DOHH2 (cell line): ENCODE measurements around the gene ASGR2.

ENCODE experiments used
- H3F3A ChIP-seq: fragments of 200-600 bp; sonication (generic), shearing (Covaris generic); 2 replicates; pipeline ENCODE4 v1.6.0; 2016; ENCODE audit warnings: antibody characterized with exemption, mild to moderate bottlenecking; ENCODE audit not compliant: control insufficient read depth, insufficient read depth
- H3K27ac ChIP-seq: fragments of 200-600 bp; sonication (generic); 2 replicates; pipeline ENCODE4 v1.5.1; 2014; ENCODE audit warnings: low read depth, mild to moderate bottlenecking, low read length, moderate library complexity
- H3K27me3 ChIP-seq: fragments of 200-600 bp; sonication (generic); 2 replicates; pipeline ENCODE4 v1.6.1; 2014; ENCODE audit warnings: mild to moderate bottlenecking, low read length, mixed read lengths; ENCODE audit not compliant: control insufficient read depth
- H3K36me3 ChIP-seq: fragments of 200-600 bp; sonication (generic); 2 replicates; pipeline ENCODE4 v1.6.1; 2014; ENCODE audit warnings: mild to moderate bottlenecking, low read length, moderate library complexity, mixed read lengths; ENCODE audit not compliant: control insufficient read depth
- H3K4me1 ChIP-seq: fragments of 200-600 bp; sonication (generic); 2 replicates; pipeline ENCODE4 v1.6.1; 2014; ENCODE audit warnings: mild to moderate bottlenecking, low read length, mixed read lengths; ENCODE audit not compliant: control insufficient read depth
- H3K4me2 ChIP-seq: fragments of 200-600 bp; sonication (generic); 2 replicates; pipeline ENCODE4 v1.6.0; 2014; ENCODE audit warnings: mild to moderate bottlenecking, low read length, moderate library complexity
- H3K4me3 ChIP-seq: fragments of 200-600 bp; sonication (generic); 2 replicates; pipeline ENCODE4 v1.5.1; 2014; ENCODE audit warnings: mild to moderate bottlenecking, low read length, mixed read lengths
- H3K79me2 ChIP-seq: fragments of 200-600 bp; sonication (generic); 2 replicates; pipeline ENCODE4 v1.6.1; 2014; ENCODE audit warnings: mild to moderate bottlenecking, low read length, mixed read lengths; ENCODE audit not compliant: control insufficient read depth
- H3K9me2 ChIP-seq: fragments of 200-600 bp; sonication (generic); replicated peaks from 2 replicates; pipeline ENCODE4 v1.6.1; 2014; ENCODE audit warnings: mild to moderate bottlenecking, low read length, mixed read lengths; ENCODE audit not compliant: control insufficient read depth
- H3K9me3 ChIP-seq: fragments of 200-600 bp; sonication (generic); 2 replicates; pipeline ENCODE4 v1.6.1; 2014; ENCODE audit warnings: antibody characterized with exemption, low read length, mixed read lengths; ENCODE audit not compliant: control insufficient read depth, insufficient read depth
- H4K20me1 ChIP-seq: fragments of 200-600 bp; sonication (generic); 2 replicates; pipeline ENCODE4 v1.6.0; 2014; ENCODE audit warnings: low read depth, mild to moderate bottlenecking, antibody characterized with exemption, low read length, moderate library complexity; ENCODE audit not compliant: control insufficient read depth, insufficient read depth
- CTCF ChIP-seq: fragments of 200-600 bp; sonication (generic); IDR thresholded peaks from one replicate; pipeline ENCODE4 v1.5.1; 2014; ENCODE audit warnings: antibody characterized with exemption, mild to moderate bottlenecking, low read depth, low read length; ENCODE audit not compliant: poor library complexity, severe bottlenecking
- EZH2phosphoT487 ChIP-seq: fragments of 200-600 bp; sonication (generic); IDR thresholded peaks from 2 replicates; pipeline ENCODE4 v1.6.1; 2017; ENCODE audit warnings: borderline replicate concordance, mild to moderate bottlenecking, antibody characterized with exemption, low read length, moderate library complexity, mixed read lengths

The ASGR2 gene

GRCh38 chr17:7132511-7133094 lies 18.0 kb upstream of the ASGR2 start:
- no peaks in the 10 kb centered on the region for H3K9me3 ChIP-seq
- TF ChIP-seq CTCF (no peak), EZH2phosphoT487 (no peak)
- peak overlapping the region; percentile 73 for H3K4me2 ChIP-seq
- peak overlapping the region; percentile 53 for H3K4me3 ChIP-seq
- no peaks in the 10 kb centered on the region for H3K36me3 ChIP-seq
- H3K9me2 ChIP-seq = no peaks in the 10 kb centered on the region
- peak overlapping the region; percentile 51 for H3K27ac ChIP-seq
- H3K4me1 ChIP-seq = peaks cover 33% of the 10 kb centered on the region
- peaks cover 6% of the 10 kb centered on the region; the same call in 1 of the 2 replicates for H3F3A ChIP-seq
- no peaks in the 10 kb centered on the region for H3K79me2 ChIP-seq
- peaks cover 18% of the 10 kb centered on the region for H3K27me3 ChIP-seq
- no peaks in the 10 kb centered on the region for H4K20me1 ChIP-seq

- no peaks in the 10 kb centered on the region for H3K9me2 ChIP-seq
- H3K9me3 ChIP-seq = no peaks in the 10 kb centered on the region
- H3K4me2 ChIP-seq = peak overlapping the region; percentile 34; the same call in 1 of the 2 replicates
- peaks cover 6% of the 10 kb centered on the region; the same call in 1 of the 2 replicates for H3F3A ChIP-seq
- peaks cover 33% of the 10 kb centered on the region for H3K4me1 ChIP-seq
- TF ChIP-seq EZH2phosphoT487 (no peak), CTCF (no peak)
- H4K20me1 ChIP-seq = no peaks in the 10 kb centered on the region
- peaks cover 16% of the 10 kb centered on the region for H3K27me3 ChIP-seq
- no peaks in the 10 kb centered on the region for H3K79me2 ChIP-seq
- no peaks in the 10 kb centered on the region for H3K36me3 ChIP-seq
- no peak overlapping the region for H3K4me3 ChIP-seq
- H3K27ac ChIP-seq = no peak overlapping the region
Measured at GRCh38 chr17:7131423-7131791, 16.8 kb upstream of the ASGR2 start.

- Histone ChIP-seq H4K20me1 (no peaks in the 10 kb centered on the region), H3K79me2 (no peaks in the 10 kb centered on the region), H3K9me2 (no peaks in the 10 kb centered on the region), H3K36me3 (no peaks in the 10 kb centered on the region), H3K4me1 (peaks cover 33% of the 10 kb centered on the region), H3K27me3 (peaks cover 16% of the 10 kb centered on the region), H3K4me2 (peak overlapping the region; percentile 34), H3F3A (peaks cover 6% of the 10 kb centered on the region; the same call in 1 of the 2 replicates), H3K9me3 (no peaks in the 10 kb centered on the region), H3K27ac (no peak overlapping the region), H3K4me3 (no peak overlapping the region)
- no peak for TF ChIP-seq CTCF
- no peak for TF ChIP-seq EZH2phosphoT487
Measured at GRCh38 chr17:7130621-7131422, 16.2 kb upstream of the ASGR2 start.
